ENCODE measurements around the gene IFI27L2. TPM values are rescaled to one million over a fixed set of nuclear protein-coding genes. Genes with fewer than 3 reads are reported as not detected.

Gene IFI27L2
- total RNA-seq, 1 experiment from 2014 or later = 28.6 TPM

DNA sequence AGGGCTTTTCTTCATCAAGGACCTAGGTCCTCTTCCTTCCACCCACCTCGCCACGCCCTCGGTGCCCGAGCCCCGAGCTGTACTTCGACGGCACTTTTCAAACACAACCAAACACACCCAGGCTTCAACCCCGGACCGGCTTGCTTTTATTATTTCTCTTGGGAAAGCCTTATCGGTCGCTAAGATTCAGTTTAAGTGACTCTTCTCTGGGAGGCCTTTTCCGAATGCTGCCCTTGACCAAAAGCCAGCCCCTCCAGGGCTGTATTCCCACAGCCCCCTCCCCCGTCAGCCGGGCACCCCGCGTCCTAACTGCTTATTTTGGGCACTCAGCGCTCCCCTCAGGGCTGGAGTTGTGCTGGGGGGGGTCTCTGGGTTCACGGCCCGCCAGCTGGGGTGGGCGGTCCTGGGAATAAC is 44.1 kb upstream of the IFI27L2 start:
- Mint-ChIP-seq H3K27ac (peak overlapping the region in 2 of 3 experiments; percentile 59 to 85; a peak in 5 of 7 replicates), H3K9me3 (no peaks in the 10 kb centered on the region), H3K36me3 (ENCODE audit: insufficient read depth in 1 of 3, low read depth in 3 of 3) (peaks cover 0 to 5% (median 0%) of the 10 kb centered on the region in 3 experiments; a peak in 1 of 7 replicates), H3K27me3 (ENCODE audit: low read depth) (peaks cover 46% of the 10 kb centered on the region), H3K4me1 (peaks cover 33 to 34% of the 10 kb centered on the region in 2 experiments), H3K4me3 (peak overlapping the region; percentile 76 to 93)
- no CpG with 5 or more reads among the region's 20 CpGs for whole genome bisulfite sequencing (ENCODE audit: extremely low coverage, insufficient read length, low lambda C conversion rate)
- Histone ChIP-seq H3K27ac (ENCODE audit: insufficient read length, low read depth, low read length) (no peak overlapping the region), H3K9me3 (ENCODE audit: control insufficient read depth, low read depth, low read length) (no peaks in the 10 kb centered on the region), H2BK20ac (ENCODE audit: low read depth, low read length, poor library complexity, severe bottlenecking) (no peak overlapping the region), H3K18ac (ENCODE audit: insufficient read length, low read depth, low read length) (peak overlapping the region; percentile 43), H3K4me1 (ENCODE audit: insufficient read depth, low read length) (peaks cover 3% of the 10 kb centered on the region; the same call in 1 of the 2 replicates), H2BK120ac (ENCODE audit: low read depth, low read length, poor library complexity, severe bottlenecking) (no peak overlapping the region), H2BK5ac (ENCODE audit: insufficient read length, low read length) (no peak overlapping the region), H3K56ac (ENCODE audit: insufficient read length, low read depth, low read length) (no peak overlapping the region), H3K9ac (ENCODE audit: extremely low read depth, insufficient read length, low read length) (no peak overlapping the region), H3K14ac (ENCODE audit: insufficient read depth, low read length) (no peak overlapping the region), H3K4me2 (ENCODE audit: insufficient read depth, insufficient read length, low read length) (peak overlapping the region; percentile 55), H3K23ac (ENCODE audit: insufficient read length, low read depth, low read length) (no peak overlapping the region), H3K27me3 (ENCODE audit: insufficient read depth, low read length) (no peaks in the 10 kb centered on the region; the same call in 1 of the 2 replicates), H4K5ac (ENCODE audit: insufficient read length, low read depth, low read length) (no peak overlapping the region), H2BK15ac (ENCODE audit: low read depth, low read length) (no peak overlapping the region), H3K23me2 (ENCODE audit: insufficient read length, low read depth, low read length, poor library complexity, severe bottlenecking) (peaks cover 11% of the 10 kb centered on the region), H4K91ac (ENCODE audit: insufficient read length, low read depth, low read length) (no peak overlapping the region), H3T11ph (ENCODE audit: low read length) (no peak overlapping the region), H3K79me1 (ENCODE audit: insufficient read depth, low read depth, low read length, poor library complexity, severe bottlenecking) (no peaks in the 10 kb centered on the region), H2BK12ac (ENCODE audit: insufficient read length, low read depth, low read length) (peak overlapping the region; percentile 15), H2AK5ac (ENCODE audit: insufficient read length, low read length) (no peak overlapping the region), H4K8ac (replicated peaks; ENCODE audit: insufficient read length, low read depth, low read length) (no peak overlapping the region), H3K79me2 (ENCODE audit: insufficient read depth, low read length) (peaks cover 3% of the 10 kb centered on the region; the same call in 1 of the 2 replicates), H4K20me1 (ENCODE audit: control insufficient read depth, insufficient read depth, insufficient read length) (no peaks in the 10 kb centered on the region), H2AFZ (ENCODE audit: low read length) (peak overlapping the region; percentile 43), H3K4ac (ENCODE audit: low read depth, low read length) (no peak overlapping the region)
- no peak for DNase-seq
- TF ChIP-seq, protein P1, sequence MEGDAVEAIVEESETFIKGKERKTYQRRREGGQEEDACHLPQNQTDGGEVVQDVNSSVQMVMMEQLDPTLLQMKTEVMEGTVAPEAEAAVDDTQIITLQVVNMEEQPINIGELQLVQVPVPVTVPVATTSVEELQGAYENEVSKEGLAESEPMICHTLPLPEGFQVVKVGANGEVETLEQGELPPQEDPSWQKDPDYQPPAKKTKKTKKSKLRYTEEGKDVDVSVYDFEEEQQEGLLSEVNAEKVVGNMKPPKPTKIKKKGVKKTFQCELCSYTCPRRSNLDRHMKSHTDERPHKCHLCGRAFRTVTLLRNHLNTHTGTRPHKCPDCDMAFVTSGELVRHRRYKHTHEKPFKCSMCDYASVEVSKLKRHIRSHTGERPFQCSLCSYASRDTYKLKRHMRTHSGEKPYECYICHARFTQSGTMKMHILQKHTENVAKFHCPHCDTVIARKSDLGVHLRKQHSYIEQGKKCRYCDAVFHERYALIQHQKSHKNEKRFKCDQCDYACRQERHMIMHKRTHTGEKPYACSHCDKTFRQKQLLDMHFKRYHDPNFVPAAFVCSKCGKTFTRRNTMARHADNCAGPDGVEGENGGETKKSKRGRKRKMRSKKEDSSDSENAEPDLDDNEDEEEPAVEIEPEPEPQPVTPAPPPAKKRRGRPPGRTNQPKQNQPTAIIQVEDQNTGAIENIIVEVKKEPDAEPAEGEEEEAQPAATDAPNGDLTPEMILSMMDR (conservative IDR thresholded peaks at IDR 0.05) = no peak
